Measurements from ENCODE around the gene MCM3.

- TF ChIP-seq POLR2A (IDR thresholded peaks at IDR 0.05), result no peak
- TF ChIP-seq CTCF (IDR thresholded peaks at IDR 0.05), result no peak
Observed at GRCh38 chr6:52253494-52253893, 31.0 kb downstream of the MCM3 start.
